Upper lobe of right lung (tissue), 1 donor: ENCODE measurements around the gene ZNF185. TPM values are rescaled to one million over a fixed set of nuclear protein-coding genes. Genes with fewer than 3 reads are reported as not detected.
A peak's percentile ranks its signal among the peaks of the same experiment; 100 is the strongest.

ENCODE experiments used
- ATAC-seq: fragments of 200-7000 bp; cut with Tn5 transposase; one replicate; pipeline ENCODE4 v1.9.1; 2020; ENCODE audit warnings: mild to moderate bottlenecking, moderate library complexity
- DNase-seq: peaks from one replicate; pipeline ENCODE4 v3.0.0-alpha.2; 2020
- H3K27ac ChIP-seq: fragments of 200-600 bp; one replicate; pipeline ENCODE4 v1.8.0; 2022
- H3K27me3 ChIP-seq: fragments of 200-600 bp; one replicate; pipeline ENCODE4 v1.8.0; 2022; ENCODE audit warnings: mild to moderate bottlenecking
- H3K36me3 ChIP-seq: fragments of 200-600 bp; one replicate; pipeline ENCODE4 v1.8.0; 2022
- H3K4me1 ChIP-seq: fragments of 200-600 bp; one replicate; pipeline ENCODE4 v1.8.0; 2022
- H3K4me3 ChIP-seq: fragments of 200-600 bp; one replicate; pipeline ENCODE4 v1.8.0; 2022; ENCODE audit warnings: mild to moderate bottlenecking
- H3K9me3 ChIP-seq: fragments of 200-600 bp; one replicate; pipeline ENCODE4 v1.8.0; 2022
- CTCF ChIP-seq: fragments of 200-600 bp; IDR thresholded peaks from one replicate; pipeline ENCODE4 v1.8.0; 2022; ENCODE audit warnings: antibody characterized with exemption
- intact Hi-C: fragments of 100-400 bp; cut with DNase I; formaldehyde crosslinking; loops from one replicate; pipeline ENCODE4 v1.11.0; 2022
- long read RNA-seq: library from polyadenylated mRNA; unstranded; transcript quantifications from one replicate; pipeline ENCODE4 v2.0.0, GENCODE V29; 2021
- total RNA-seq: library from RNA; stranded (reverse); fragmentation: NEBNext Ultra II Directional; extraction: Animal tissue kit (Norgen Biotek cat#: 25700); gene quantifications from one replicate; pipeline ENCODE4 v1.2.1, GENCODE V29; 2021
- donor health status: DM: no; HTN: yes; CAD: no; lungs with severe emphysema.

ZNF185 gene
- 16.3 TPM for total RNA-seq
- long read RNA-seq, partial matches to known transcripts = 13 of 30 reads
- long read RNA-seq, other reads (novel, unspliced or antisense) = 15 of 30 reads

DNA sequence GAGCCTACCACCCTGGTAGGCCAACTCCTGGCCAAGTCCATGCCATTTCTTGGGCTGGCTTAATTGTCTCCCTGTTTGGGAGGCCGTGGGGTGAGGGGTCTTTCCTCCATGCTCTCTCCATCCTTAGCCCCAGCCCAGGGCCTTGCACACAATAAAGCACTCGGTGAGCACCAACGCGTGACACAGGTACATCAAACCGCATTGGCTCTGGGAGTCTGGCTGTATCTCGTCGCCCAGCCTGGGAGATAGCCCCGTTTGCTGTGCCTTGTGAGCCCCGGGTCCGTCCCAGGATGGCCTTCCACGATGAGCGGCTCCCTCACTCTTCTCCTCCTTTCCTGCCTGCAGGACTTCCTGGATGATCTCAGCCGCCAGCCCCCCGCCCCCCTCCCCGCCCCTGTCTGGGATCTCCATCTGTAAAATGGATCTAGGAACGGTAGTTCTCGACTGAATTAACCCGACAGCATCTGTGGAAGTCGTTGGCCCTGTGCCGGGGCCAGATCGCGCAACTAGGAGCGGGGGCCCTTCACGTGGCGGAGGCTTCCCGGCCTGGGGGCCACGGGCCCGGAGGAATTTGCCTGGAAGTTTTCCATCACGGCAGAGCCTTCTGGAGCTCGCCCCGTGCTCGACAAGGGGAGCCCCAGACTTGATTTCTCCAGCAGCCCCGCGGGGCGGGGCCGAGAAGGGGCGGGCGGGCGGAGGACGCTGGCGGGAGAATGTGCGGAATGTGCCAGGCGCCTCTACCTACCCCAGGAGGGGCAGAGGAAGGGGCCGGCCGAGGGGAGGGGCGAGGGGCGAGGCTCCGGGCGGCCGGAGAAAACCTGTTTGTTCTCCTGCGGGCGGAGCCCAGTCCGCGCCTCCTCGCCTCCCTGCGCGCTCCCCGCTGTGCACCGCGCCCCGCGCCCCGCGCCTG is at the start of gene ZNF185:
TSS of gene ZNF185 (plus strand) at position 846 of the 910 bp plus-strand sequence. CDS start 16,423 bp downstream, outside the sequence.
- no peaks in the 10 kb centered on the region for H3K9me3 ChIP-seq
- H3K36me3 ChIP-seq = no peaks in the 10 kb centered on the region
- peak within 1 kb of the TSS; percentile 35 for H3K4me3 ChIP-seq
- no peaks in the 10 kb centered on the region for H3K27me3 ChIP-seq
- DNase-seq (peak; percentile 87), ATAC-seq (peak; percentile 92)
- no peak for TF ChIP-seq CTCF
- intact Hi-C loops = no loop called here
- no peaks in the 10 kb centered on the region for H3K4me1 ChIP-seq
- no peak within 1 kb of the TSS for H3K27ac ChIP-seq

DNA sequence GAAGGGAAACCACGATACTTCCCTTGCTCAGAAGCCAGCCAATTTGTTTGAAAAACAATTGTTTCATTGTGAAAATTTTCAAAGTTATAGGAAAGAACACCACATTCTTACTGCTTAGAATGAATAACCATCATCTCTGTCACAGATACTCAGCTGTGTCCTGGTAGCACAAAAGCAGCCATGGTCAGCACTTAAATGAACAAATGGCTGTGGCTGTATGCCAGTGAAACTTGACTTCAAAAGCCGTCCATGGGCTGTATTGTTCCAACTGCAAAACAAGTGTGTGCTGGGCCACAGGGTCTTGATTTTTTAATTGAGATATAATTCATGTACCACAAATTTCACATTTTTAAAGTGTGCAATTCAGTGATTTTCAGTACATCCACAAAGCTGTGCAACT is 47.4 kb upstream of the ZNF185 start:
- DNase-seq (no peak), ATAC-seq (no peak)
- H3K4me3 ChIP-seq = no peak overlapping the region
- H3K27ac ChIP-seq = no peak overlapping the region
- H3K4me1 ChIP-seq = no peaks in the 10 kb centered on the region
- H3K9me3 ChIP-seq = no peaks in the 10 kb centered on the region
- no peak for TF ChIP-seq CTCF
- peaks cover 9% of the 10 kb centered on the region for H3K36me3 ChIP-seq
- H3K27me3 ChIP-seq = no peaks in the 10 kb centered on the region
- intact Hi-C loops = no loop called here

DNA sequence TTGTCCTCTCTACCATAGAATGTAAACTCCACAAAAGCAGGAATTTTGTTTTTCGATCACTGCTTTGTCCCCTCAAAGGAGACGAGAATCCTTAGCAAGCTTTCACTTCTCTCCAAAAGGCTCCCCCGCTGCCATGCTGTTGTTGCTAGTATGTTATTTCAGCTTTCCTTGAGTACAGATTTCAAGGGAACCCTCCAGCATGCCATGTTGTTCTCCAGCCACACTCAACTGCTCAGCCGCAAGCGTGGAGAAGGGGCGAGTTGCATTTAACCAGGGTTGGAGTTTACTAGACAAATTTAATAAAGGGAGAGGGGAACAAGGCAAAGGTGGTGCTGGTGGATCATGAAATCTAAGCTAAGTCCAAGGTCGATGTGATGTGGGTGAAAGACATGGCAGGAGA is 43.9 kb upstream of the ZNF185 start:
- ATAC-seq (no peak), DNase-seq (no peak)
- Histone ChIP-seq H3K27me3 (no peaks in the 10 kb centered on the region), H3K4me3 (no peak overlapping the region), H3K9me3 (no peaks in the 10 kb centered on the region), H3K4me1 (no peaks in the 10 kb centered on the region), H3K27ac (no peak overlapping the region), H3K36me3 (peaks cover 6% of the 10 kb centered on the region)
- TF ChIP-seq CTCF = no peak
- intact Hi-C loops = no loop called here

GRCh38 chrX:152861116-152861515 is 36.8 kb upstream of the ZNF185 start:
- H3K27ac ChIP-seq = no peak overlapping the region
- peaks cover 12% of the 10 kb centered on the region for H3K36me3 ChIP-seq
- intact Hi-C loops = no loop called here
- no peaks in the 10 kb centered on the region for H3K27me3 ChIP-seq
- ATAC-seq (no peak), DNase-seq (no peak)
- no peaks in the 10 kb centered on the region for H3K4me1 ChIP-seq
- no peak for TF ChIP-seq CTCF
- H3K4me3 ChIP-seq = no peak overlapping the region
- no peaks in the 10 kb centered on the region for H3K9me3 ChIP-seq

- intact Hi-C loops = no loop called here
- Histone ChIP-seq H3K4me3 (no peak overlapping the region), H3K9me3 (no peaks in the 10 kb centered on the region), H3K4me1 (no peaks in the 10 kb centered on the region), H3K36me3 (peaks cover 12% of the 10 kb centered on the region), H3K27ac (no peak overlapping the region), H3K27me3 (no peaks in the 10 kb centered on the region)
- TF ChIP-seq CTCF = no peak
- ATAC-seq (no peak), DNase-seq (no peak)
These were observed 36.0 kb upstream of the ZNF185 start for GRCh38 chrX:152861826-152862225.
